Forelimb muscle (tissue), 1 donor: ENCODE measurements around the gene PPP1R9A. TPM values are rescaled to one million over a fixed set of nuclear protein-coding genes. Genes with fewer than 3 reads are reported as not detected.

ENCODE experiments used
- DNase-seq: peaks from one replicate; pipeline ENCODE4 v3.0.0-alpha.2; 2013; ENCODE audit warnings: low read depth
- polyA plus RNA-seq: library from polyadenylated mRNA; unstranded; fragments of 120-200 nt; gene quantifications from one replicate; pipeline ENCODE4 v1.2.1, GENCODE V29; 2013; ENCODE audit not compliant: insufficient read length

PPP1R9A gene
- polyA plus RNA-seq, 1 donor: 27.1 TPM

GRCh38 chr7:95035295-95035694 lies 127.9 kb downstream of the PPP1R9A start:
- no peak for DNase-seq

DNA sequence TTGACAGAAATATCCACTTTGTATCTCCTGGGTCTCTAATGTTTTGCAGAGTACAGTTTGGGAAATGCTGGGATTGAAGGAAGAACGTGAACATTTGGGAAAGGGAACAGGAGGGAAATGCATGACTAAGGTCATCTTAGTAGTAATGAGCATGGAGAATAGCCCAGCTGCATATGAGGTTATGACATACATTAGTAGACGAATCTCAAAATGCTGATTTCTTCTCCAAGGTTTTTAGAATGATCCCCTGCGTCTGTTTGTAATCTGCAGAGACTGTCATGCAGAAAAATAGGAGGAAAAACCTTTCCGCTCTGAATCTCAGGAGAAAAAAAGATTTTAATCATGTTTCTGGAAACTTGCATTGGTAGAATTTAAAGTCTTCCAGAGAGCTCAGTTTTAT lies 133.6 kb downstream of the PPP1R9A start:
- DNase-seq: peak; percentile 78

DNA sequence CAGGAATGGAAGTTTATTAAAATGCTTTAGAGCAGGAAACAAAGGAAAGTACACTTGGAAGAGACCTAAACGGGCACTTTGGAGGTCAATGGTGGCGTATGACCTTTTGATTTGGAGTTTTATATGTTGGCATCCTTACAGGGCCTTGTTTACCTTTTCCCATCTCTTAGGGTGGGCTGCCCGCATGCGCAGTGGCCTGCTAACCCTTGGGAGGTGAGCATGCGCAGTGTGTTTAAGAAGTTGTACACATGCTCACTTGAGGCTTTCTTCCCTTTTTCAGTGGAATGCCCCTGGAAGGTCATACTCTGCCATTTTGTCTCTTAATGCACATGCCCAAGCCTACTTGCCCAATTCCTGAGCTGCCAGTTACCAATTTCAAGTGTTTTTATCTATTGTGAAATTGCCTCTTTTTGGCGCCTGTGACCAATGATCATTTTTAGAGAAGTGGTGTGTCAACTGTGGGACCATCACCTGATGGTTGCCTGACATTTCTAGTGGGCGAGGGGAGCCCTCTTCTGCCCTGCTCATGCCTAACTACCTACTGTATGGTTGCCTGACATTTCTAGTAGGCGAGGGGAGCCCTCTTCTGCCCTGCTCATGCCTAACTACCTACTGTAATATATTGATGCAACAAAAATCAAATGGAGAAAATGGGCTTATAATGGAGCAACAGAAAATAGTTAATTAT lies 138.0 kb downstream of the PPP1R9A start:
- no peak for DNase-seq

DNA sequence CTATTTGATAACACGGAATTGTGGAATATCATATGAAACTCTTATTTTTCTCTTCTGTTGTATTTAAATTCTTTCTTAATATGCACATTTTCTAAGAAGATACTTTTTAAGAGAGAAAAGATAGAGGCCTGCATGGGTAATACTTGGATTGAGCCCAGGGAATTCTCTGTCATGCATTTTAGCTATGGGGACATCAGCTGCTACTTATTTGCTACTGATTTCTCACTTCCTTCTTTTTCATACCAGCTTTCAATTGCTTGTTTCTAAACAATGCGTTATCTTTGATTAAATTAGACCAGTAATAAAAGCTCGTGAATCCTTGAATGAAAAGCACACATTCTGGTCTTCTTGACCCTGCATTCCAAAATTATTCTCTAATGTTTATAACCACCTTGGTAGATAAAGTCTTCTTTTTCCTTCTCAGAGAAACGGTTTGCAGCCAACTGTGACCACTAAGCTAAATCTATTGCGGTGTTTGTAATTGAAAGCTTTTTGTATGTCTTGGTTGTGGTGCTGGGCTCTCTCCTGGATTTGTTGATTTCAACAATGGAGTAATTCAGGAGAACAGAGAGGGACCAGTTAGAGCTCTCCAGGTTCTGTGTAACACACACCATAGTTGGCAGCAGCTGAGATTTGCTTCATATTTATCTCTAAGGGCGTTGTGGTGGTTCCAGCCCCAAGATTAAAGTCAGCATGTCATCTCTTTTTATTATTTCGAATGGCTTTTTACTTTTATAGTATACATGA lies 139.3 kb downstream of the PPP1R9A start:
- no peak for DNase-seq

DNA sequence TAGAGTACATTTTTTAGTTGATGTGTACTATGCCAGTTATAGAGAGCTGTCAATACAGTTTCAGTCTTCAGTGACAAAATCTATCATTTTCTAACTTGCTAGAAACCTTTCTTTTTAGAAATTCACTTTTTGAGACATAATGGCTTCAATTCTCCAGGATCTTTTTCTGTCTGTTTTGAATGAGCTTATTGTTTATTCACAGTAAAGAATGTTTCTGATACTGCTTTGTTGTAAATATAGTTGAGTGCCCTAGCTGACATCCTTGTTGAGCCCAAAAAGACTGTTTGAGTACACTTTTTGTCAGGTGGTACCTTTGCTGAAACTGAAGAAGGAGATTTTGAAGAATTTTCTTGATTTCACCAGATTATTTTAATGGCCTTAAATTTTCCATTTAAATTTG lies 139.9 kb downstream of the PPP1R9A start:
- DNase-seq: no peak

DNA sequence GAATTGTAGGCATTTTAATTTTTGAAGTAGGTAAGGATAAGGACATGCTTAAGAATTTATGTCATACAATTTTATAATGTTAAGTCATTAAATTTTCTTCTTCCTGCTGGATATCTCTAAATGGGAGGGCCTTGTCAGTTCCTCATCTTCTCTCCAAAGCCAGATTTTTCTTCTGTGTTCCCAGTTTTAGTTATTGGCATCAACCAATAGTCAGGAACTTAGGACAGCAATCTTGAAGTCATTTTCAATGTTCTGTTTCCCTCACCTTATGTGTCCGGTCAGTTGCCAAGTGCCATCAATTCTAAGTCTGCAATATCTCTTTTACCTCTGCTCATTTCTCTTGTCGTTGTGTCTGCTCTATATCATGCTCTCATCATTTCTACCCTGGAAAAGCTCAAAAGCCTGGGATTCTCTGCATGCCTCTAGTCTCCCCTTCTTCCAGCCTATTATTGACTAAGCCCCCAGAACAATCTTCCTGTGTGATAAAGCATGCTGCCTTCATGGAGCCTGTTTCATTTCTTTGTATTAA lies 145.2 kb downstream of the PPP1R9A start:
- DNase-seq: no peak

GRCh38 chr7:95054386-95054785 lies 147.0 kb downstream of the PPP1R9A start:
- DNase-seq: no peak

GRCh38 chr7:95055295-95055694 lies 147.9 kb downstream of the PPP1R9A start:
- no peak for DNase-seq

- peak; percentile 69 for DNase-seq
These were observed 148.8 kb downstream of the PPP1R9A start for GRCh38 chr7:95056107-95056739.

DNA sequence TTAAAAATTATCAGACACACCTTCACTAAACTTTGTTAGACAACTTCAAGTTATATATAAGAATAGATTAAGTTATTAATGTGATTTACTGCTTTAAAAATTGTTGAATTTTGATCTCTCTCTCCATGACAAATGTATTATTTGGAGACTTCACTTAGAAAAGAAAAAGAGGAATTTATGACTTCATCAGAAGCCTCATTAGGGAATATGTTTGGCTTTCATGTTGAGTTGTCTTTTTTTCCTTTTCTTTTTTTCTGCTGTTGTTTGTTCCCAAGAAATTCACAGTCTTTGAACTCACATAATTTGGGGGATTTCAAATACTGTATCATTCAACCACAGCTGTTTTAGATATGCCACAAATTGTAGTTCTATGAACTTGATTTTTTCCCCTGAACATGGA lies 149.5 kb downstream of the PPP1R9A start:
- peak; percentile 76 for DNase-seq

- DNase-seq: no peak
These were observed 152.5 kb downstream of the PPP1R9A start for GRCh38 chr7:95059842-95060313.

DNA sequence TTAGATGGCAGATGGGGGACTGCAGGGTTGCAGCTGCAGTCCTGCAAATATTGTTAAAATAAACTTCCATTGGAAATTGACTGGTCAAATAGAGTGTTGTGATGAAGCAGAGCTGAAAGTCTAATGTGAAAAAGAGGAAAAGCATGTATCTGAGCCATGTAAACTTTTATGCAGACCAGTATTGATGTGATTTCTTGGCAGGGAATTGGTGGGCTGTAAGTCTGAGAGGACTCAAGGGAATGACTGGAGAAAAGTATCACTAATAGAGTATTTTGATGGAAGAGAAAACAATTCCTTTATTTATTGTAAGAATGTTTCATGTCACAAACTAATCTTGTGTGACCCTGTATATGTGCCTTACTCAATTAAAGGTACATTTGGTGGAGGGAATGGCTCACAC lies 155.5 kb downstream of the PPP1R9A start:
- DNase-seq: no peak

DNA sequence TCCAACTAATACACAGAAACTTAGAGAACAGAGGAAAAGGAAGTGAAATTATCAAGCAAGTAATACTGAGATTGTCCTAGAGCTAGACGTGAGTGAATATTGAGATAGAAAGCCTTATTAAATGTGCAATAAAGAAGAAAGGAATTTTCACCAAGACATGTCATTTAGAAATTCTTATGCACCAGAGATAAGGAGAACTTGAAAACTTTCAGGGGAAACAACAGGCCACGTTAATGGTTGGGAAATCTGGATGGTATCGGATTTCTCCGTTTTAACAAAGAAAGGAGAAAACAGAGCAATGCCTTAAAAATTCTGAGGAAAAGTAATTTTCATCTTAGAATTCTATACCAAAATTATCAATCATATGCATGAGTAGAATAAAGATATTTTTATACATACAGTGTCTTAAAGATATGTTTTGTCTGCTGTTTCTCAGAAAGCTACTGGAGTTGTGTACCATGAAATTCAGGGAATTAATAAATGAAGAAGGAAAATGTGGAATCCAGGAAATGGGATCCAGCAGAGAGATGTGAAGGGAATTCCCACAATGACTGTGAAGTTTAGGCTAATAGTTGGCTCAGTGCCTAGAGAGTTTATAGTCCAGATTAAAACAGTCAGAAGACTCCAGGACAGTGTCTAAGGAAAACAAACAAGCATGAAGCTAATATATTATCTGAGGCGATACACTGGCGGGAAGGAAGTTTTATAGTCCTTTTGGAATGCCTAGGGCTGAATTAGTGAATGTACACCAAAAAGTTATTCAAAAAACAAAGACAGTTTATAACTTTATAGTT lies 159.5 kb downstream of the PPP1R9A start:
- DNase-seq: peak; percentile 65

- no peak for DNase-seq
These were observed 181.3 kb downstream of the PPP1R9A start for GRCh38 chr7:95088536-95089215.

- no peak for DNase-seq
These were observed 182.3 kb downstream of the PPP1R9A start for GRCh38 chr7:95089414-95090315.

DNA sequence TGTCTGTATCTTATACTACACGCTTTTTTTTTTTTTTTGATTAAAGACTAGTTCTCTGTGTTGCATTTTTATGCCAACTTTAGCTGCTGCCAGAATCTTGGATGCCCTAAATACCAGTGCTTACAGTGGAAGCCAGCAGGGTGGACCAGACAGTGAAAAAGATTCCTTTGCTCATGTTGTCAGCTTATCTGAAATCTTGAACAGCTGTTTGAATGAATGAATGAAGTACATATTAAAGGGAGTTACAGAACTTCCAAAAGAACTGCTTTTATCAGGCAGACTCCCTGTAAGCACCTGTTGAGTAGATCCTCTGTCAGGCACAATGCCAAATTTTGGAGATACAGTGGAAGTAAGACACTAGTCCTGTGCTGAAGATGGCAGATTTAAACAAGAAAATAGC lies 184.9 kb downstream of the PPP1R9A start:
- DNase-seq: no peak

DNA sequence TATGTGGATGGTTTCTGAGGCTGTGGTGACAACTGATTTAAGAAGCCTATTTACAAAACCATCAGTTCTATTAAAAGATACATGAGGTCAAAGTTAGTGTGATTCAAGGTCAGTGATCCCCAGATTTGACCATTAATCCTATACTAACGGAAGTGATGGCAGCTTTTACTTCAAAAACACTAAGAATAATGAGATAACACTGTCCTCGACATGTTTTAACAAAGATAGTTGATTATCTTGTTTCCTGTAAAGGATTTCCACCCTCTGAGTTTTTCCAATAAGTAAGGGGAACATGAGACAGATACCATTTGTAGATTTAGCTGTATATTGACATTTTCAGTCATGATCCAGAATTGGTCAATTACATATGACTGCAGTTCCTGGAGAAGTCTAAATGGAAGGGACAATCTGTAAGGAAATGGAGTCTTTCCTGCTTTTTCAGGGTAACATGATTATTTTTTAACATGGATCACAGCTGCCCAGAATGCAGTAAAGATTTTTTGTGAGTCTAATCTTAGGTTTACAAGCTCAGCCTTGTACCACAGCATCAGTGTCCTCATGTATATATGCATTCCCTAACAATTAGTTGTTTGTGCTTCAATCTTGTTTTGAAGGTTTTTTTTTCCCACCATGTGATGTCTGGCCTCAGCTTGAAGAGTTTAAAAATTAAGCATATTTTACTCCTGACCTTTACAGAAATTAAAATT lies 188.0 kb downstream of the PPP1R9A start:
- DNase-seq: no peak

GRCh38 chr7:95095966-95096540 lies 188.7 kb downstream of the PPP1R9A start:
- no peak for DNase-seq

GRCh38 chr7:95097291-95097690 lies 189.9 kb downstream of the PPP1R9A start:
- no peak for DNase-seq
